CD4-positive, alpha-beta memory T cell (primary cell): ENCODE measurements around the gene CASR. TPM values are rescaled to one million over a fixed set of nuclear protein-coding genes. Genes with fewer than 3 reads are reported as not detected.

Source experiments
- CTCF ChIA-PET: fragments of 350-600 bp; sonication (Branson Sonifier 250); formaldehyde crosslinking; loops from one replicate; lab custom pipeline; 2021; ENCODE audit warnings: inconsistent platforms; ENCODE audit not compliant: partially characterized antibody; lab: Charles Lee
- POLR2A ChIA-PET: fragments of 350-600 bp; sonication (Branson Sonifier 250); formaldehyde crosslinking; loops from one replicate; lab custom pipeline; 2021; ENCODE audit not compliant: partially characterized antibody; lab: Charles Lee
- DNase-seq, 5 donors: peaks; one replicate each; pipeline versions ENCODE4 v3.0.0 to v3.0.0-alpha.2; 2020 to 2022; ENCODE audit warnings: mixed read lengths in 1 of 5
- H3K27ac ChIP-seq: one replicate; pipeline ENCODE4 v1.7.0; 2013; ENCODE audit warnings: low read depth, low read length
- H3K27me3 ChIP-seq: 2 replicates; pipeline ENCODE4 v1.7.0; 2013; ENCODE audit warnings: mild to moderate bottlenecking, low read length, moderate library complexity; ENCODE audit not compliant: insufficient read depth
- H3K36me3 ChIP-seq: 2 replicates; pipeline ENCODE4 v1.7.0; 2013; ENCODE audit warnings: mild to moderate bottlenecking, low read length, moderate library complexity; ENCODE audit not compliant: insufficient read depth
- H3K4me1 ChIP-seq: 2 replicates; pipeline ENCODE4 v1.7.0; 2013; ENCODE audit warnings: mild to moderate bottlenecking, low read length, moderate library complexity; ENCODE audit not compliant: insufficient read depth
- H3K4me3 ChIP-seq, 2 donors: one replicate each; pipeline ENCODE4 v1.7.0; 2013; ENCODE audit warnings: low read length in 2 of 2, mild to moderate bottlenecking in 1 of 2
- H3K9me3 ChIP-seq, 2 donors: one replicate each; pipeline ENCODE4 v1.7.0; 2013; ENCODE audit warnings: low read length in 2 of 2, control low read depth in 1 of 2; ENCODE audit not compliant: control insufficient read depth in 1 of 2
- H3K27ac Mint-ChIP-seq, 7 donors: one replicate each; pipeline ENCODE4 v1.8.0; 2020 to 2021; ENCODE audit warnings: mixed read lengths in 7 of 7, mild to moderate bottlenecking in 6 of 7, inconsistent platforms in 3 of 7, moderate library complexity in 3 of 7
- H3K27me3 Mint-ChIP-seq, 2 donors: one replicate each; pipeline ENCODE4 v1.8.0; 2020 to 2021; ENCODE audit warnings: mixed read lengths in 2 of 2
- H3K36me3 Mint-ChIP-seq, 2 donors: one replicate each; pipeline ENCODE4 v1.8.0; 2020 to 2021; ENCODE audit warnings: mixed read lengths in 2 of 2, inconsistent platforms in 1 of 2, mild to moderate bottlenecking in 1 of 2
- H3K4me1 Mint-ChIP-seq, 4 donors: one replicate each; pipeline ENCODE4 v1.8.0; 2020 to 2021; ENCODE audit warnings: mixed read lengths in 4 of 4, mild to moderate bottlenecking in 1 of 4
- H3K4me3 Mint-ChIP-seq, 8 donors: one replicate each; pipeline ENCODE4 v1.8.0; 2020 to 2021; ENCODE audit warnings: mixed read lengths in 8 of 8, mild to moderate bottlenecking in 7 of 8, moderate library complexity in 6 of 8, inconsistent platforms in 3 of 8
- H3K9me3 Mint-ChIP-seq, 8 donors: one replicate each; pipeline ENCODE4 v1.8.0; 2020 to 2021; ENCODE audit warnings: mixed read lengths in 8 of 8, mild to moderate bottlenecking in 5 of 8, inconsistent platforms in 3 of 8, moderate library complexity in 1 of 8
- intact Hi-C: fragments of 100-400 bp; cut with micrococcal nuclease; formaldehyde crosslinking; loops from one replicate; pipeline ENCODE4 v1.15.1; 2023
- polyA plus RNA-seq, 2 donors: library from polyadenylated mRNA; unstranded; fragments of 300-500 nt; fragmentation: Illumina TruSeq; gene quantifications; one replicate each; pipeline ENCODE4 v1.2.3, GENCODE V29; 2021
- total RNA-seq, 2 experiments: library from RNA; stranded (reverse); gene quantifications; one replicate each; pipeline ENCODE4 v1.2.3, GENCODE V29; 2021

The CASR gene
- total and polyA plus RNA-seq, 4 experiments from 2014 or later = 0.03 to 0.47 TPM; not detected in 2

DNA sequence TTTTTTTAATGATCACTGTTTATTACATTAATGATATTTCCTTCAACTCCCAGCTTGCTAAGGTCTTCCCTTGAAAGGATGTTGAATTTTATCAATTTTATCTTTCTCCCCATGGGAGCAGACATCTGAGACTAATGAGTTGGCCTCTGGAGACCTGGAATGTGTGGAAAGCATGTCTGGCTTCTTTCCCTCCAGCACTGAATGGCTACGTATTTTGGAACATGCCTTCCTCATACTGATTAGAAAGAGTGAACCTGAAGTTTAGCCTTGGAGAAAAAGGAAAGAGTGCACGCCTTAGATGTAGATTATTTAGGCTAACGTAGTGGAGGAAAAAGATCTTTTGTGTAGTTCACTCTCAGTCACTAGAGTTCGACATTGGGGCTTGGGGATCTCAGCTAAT lies 25.1 kb downstream of the CASR start:
- no peaks in the 10 kb centered on the region for H3K9me3 ChIP-seq
- H3K4me3 Mint-ChIP-seq = no peak overlapping the region
- H3K4me3 ChIP-seq = no peak overlapping the region
- H3K27ac ChIP-seq = no peak overlapping the region
- POLR2A ChIA-PET = interaction anchor here (0.7 kb wide), 1 partner anchor 50 kb away, joined by 3 read pairs; no protein-coding TSS in a partner anchor
- peaks cover 0 to 2% (median 0%) of the 10 kb centered on the region in 8 donors for H3K9me3 Mint-ChIP-seq
- no peaks in the 10 kb centered on the region for H3K27me3 ChIP-seq
- DNase-seq = no peak
- no peaks in the 10 kb centered on the region for H3K36me3 ChIP-seq
- no peaks in the 10 kb centered on the region for H3K4me1 Mint-ChIP-seq
- H3K4me1 ChIP-seq = no peaks in the 10 kb centered on the region
- intact Hi-C loops = no loop called here
- peaks cover 4 to 12% of the 10 kb centered on the region in 2 donors for H3K27me3 Mint-ChIP-seq
- CTCF ChIA-PET = no interaction called here
- no peaks in the 10 kb centered on the region for H3K36me3 Mint-ChIP-seq
- H3K27ac Mint-ChIP-seq = no peak overlapping the region

DNA sequence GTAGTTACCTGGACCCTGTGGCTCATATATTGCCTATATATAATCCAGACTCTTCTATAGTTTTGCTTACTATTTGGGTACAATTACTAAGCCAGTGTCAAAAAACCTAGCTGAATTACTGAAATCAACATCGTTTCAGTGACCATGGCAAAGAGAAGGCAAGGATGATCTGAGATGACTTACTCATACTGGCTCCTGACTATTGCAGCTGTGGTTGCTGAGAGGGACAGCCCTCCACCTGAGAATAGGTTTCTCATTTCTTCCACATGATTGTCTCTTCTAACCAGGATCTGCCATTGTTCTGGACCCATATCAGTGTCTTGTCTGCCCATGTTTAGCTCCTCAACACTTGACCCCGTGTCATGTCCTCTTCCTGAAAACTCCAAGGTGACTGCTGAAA lies 30.2 kb downstream of the CASR start:
- Mint-ChIP-seq H3K9me3 (peaks cover 0 to 2% (median 0%) of the 10 kb centered on the region in 8 donors), H3K36me3 (no peaks in the 10 kb centered on the region), H3K4me1 (no peaks in the 10 kb centered on the region), H3K4me3 (no peak overlapping the region), H3K27me3 (peaks cover 8 to 9% of the 10 kb centered on the region in 2 donors), H3K27ac (no peak overlapping the region)
- H3K9me3 ChIP-seq = no peaks in the 10 kb centered on the region
- no peak overlapping the region for H3K4me3 ChIP-seq
- DNase-seq = no peak
- no peaks in the 10 kb centered on the region for H3K4me1 ChIP-seq
- peaks cover 5% of the 10 kb centered on the region for H3K27me3 ChIP-seq
- intact Hi-C loops = no loop called here
- POLR2A ChIA-PET = no interaction called here
- H3K27ac ChIP-seq = no peak overlapping the region
- H3K36me3 ChIP-seq = no peaks in the 10 kb centered on the region
- CTCF ChIA-PET = no interaction called here

GRCh38 chr3:122214711-122215110 lies 31.2 kb downstream of the CASR start:
- intact Hi-C loops = no loop called here
- Histone ChIP-seq H3K4me3 (no peak overlapping the region), H3K9me3 (no peaks in the 10 kb centered on the region), H3K4me1 (no peaks in the 10 kb centered on the region), H3K27ac (no peak overlapping the region), H3K27me3 (peaks cover 5% of the 10 kb centered on the region), H3K36me3 (no peaks in the 10 kb centered on the region)
- peaks cover 6 to 13% of the 10 kb centered on the region in 2 donors for H3K27me3 Mint-ChIP-seq
- POLR2A ChIA-PET = no interaction called here
- H3K4me1 Mint-ChIP-seq = no peaks in the 10 kb centered on the region
- DNase-seq = no peak
- H3K4me3 Mint-ChIP-seq = no peak overlapping the region
- H3K36me3 Mint-ChIP-seq = no peaks in the 10 kb centered on the region
- H3K9me3 Mint-ChIP-seq = peaks cover 0 to 2% (median 0%) of the 10 kb centered on the region in 8 donors
- CTCF ChIA-PET = no interaction called here
- no peak overlapping the region for H3K27ac Mint-ChIP-seq

DNA sequence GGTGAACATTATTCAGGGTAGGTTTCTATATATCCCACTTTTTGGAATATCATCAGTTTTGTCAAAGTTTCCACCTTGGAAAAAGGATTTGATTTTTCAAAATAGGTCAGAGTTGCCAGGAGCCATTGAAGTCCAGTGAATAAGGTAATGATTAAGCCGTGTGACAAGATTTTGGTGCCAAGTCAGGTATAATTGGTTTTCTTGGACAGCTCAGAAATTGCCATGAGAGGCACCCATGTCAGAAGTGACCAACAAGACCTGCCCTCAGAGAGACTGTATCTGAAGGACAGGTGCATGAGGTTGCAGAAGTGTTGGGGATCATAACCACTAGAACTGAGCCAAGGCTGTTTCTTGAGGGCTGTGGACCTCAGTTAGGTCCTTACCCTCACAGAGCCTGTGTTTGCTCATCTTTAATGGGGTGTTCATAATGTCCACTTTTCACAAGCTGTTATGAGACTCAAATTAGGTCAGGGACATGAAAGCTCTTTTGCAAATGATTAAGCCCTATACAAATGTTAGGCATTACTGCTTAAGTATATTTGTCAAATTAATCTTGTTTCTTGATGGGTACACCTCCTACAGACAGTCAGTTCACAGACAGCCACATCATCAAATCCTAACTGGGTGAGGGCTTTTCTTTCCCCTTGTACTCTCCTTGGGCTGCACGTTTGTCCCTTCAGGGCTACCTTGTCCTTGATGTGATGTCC lies 32.3 kb downstream of the CASR start:
- ChIA-PET CTCF (no interaction called here), POLR2A (no interaction called here)
- Mint-ChIP-seq H3K4me1 (no peaks in the 10 kb centered on the region), H3K27ac (no peak overlapping the region), H3K27me3 (peaks cover 8 to 17% of the 10 kb centered on the region in 2 donors), H3K36me3 (no peaks in the 10 kb centered on the region), H3K4me3 (no peak overlapping the region), H3K9me3 (peaks cover 0 to under 1% (median 0%) of the 10 kb centered on the region in 8 donors)
- H3K4me3 ChIP-seq = no peak overlapping the region
- DNase-seq = no peak
- H3K4me1 ChIP-seq = no peaks in the 10 kb centered on the region
- H3K27me3 ChIP-seq = peaks cover 5% of the 10 kb centered on the region
- intact Hi-C loops = no loop called here
- no peaks in the 10 kb centered on the region for H3K9me3 ChIP-seq
- H3K36me3 ChIP-seq = no peaks in the 10 kb centered on the region
- no peak overlapping the region for H3K27ac ChIP-seq

GRCh38 chr3:122217901-122218300 lies 34.4 kb downstream of the CASR start:
- Histone ChIP-seq H3K27me3 (peaks cover 5% of the 10 kb centered on the region), H3K9me3 (no peaks in the 10 kb centered on the region), H3K27ac (no peak overlapping the region), H3K36me3 (no peaks in the 10 kb centered on the region), H3K4me1 (no peaks in the 10 kb centered on the region), H3K4me3 (no peak overlapping the region)
- ChIA-PET CTCF (no interaction called here), POLR2A (no interaction called here)
- H3K27me3 Mint-ChIP-seq = peaks cover 9 to 23% of the 10 kb centered on the region in 2 donors
- intact Hi-C loops = no loop called here
- DNase-seq = no peak
- H3K4me3 Mint-ChIP-seq = no peak overlapping the region
- peaks cover 0 to 5% (median under 1%) of the 10 kb centered on the region in 8 donors for H3K9me3 Mint-ChIP-seq
- H3K4me1 Mint-ChIP-seq = no peaks in the 10 kb centered on the region
- no peaks in the 10 kb centered on the region for H3K36me3 Mint-ChIP-seq
- no peak overlapping the region for H3K27ac Mint-ChIP-seq

DNA sequence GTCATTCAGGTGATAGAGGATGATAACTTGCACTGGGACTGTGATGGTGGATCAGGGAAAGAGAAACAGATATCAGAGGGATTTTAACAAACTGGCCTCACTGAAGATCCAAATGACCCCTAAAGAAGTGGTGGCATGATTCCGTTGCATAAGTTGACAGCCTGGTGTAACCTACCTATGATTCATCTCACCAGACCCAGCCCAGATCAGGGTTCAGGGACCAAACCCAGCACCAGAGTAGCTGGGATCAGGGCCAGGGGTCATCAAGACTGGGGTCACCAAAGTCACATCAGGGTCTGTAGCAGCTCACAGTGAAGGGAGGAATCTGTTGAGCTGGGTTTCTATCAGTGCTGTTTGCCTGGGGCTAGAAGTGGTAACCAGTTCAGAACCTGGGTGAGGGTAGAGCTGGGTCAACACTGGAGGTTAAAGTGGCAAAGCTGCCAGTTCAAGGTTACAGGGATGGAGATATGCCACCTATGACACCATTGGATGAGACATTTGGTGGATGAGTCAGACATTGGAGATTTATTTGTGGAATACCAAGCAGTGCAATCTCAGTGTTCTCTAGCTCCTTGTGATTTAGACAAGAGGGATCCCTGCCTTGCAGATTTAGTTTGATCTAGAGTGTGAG lies 35.9 kb downstream of the CASR start:
- no peaks in the 10 kb centered on the region for H3K4me1 Mint-ChIP-seq
- Histone ChIP-seq H3K27me3 (peaks cover 5% of the 10 kb centered on the region), H3K9me3 (no peaks in the 10 kb centered on the region), H3K4me3 (no peak overlapping the region), H3K27ac (no peak overlapping the region), H3K4me1 (no peaks in the 10 kb centered on the region), H3K36me3 (no peaks in the 10 kb centered on the region)
- no peak overlapping the region for H3K27ac Mint-ChIP-seq
- ChIA-PET POLR2A (no interaction called here), CTCF (no interaction called here)
- peaks cover 12 to 23% of the 10 kb centered on the region in 2 donors for H3K27me3 Mint-ChIP-seq
- intact Hi-C loops = no loop called here
- DNase-seq = no peak
- no peaks in the 10 kb centered on the region for H3K36me3 Mint-ChIP-seq
- H3K4me3 Mint-ChIP-seq = no peak overlapping the region
- peaks cover 0 to 7% (median 1%) of the 10 kb centered on the region in 8 donors for H3K9me3 Mint-ChIP-seq

DNA sequence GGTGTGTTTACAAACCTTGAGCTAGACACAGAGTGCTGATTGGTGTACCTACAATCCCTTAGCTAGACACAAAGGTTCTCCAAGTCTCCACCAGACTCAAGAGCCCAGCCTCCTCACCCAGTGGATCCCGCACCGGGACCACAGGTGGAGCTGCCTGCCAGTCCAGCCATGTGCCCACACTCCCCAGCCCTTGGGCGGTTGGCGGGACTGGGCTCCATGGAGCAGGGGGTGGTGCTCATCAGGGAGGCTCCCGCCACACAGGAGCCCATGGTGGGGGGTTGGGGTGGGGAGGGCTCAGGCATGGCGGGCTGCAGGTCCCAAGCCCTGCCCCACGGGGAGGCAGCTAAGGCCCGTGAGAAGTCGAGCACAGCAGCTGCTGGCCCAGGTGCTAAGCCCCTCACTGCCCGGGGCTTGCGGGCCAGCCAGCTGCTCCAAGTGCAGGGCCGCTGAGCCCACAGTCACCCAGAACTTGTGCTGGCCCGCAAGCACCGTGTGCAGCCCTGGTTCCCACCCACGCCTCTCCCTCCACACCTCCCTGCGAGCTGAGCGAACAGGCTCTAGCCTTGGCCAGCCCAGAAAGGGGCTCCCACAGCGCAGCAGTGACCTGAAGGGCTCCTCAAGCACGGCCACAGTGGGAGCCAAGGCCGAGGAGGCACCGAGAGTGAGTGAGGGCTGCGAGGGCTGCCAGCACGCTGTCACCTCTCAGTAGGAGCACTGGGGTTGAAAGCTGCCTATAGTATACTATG lies 43.7 kb downstream of the CASR start:
- CTCF ChIA-PET = no interaction called here
- DNase-seq = no peak

More for the DNA sequence above, 43.7 kb downstream of the CASR start:
- H3K9me3 Mint-ChIP-seq = peaks cover 0 to 7% (median under 1%) of the 10 kb centered on the region in 8 donors
- Histone ChIP-seq H3K9me3 (no peaks in the 10 kb centered on the region), H3K27ac (no peak overlapping the region), H3K36me3 (no peaks in the 10 kb centered on the region), H3K4me1 (no peaks in the 10 kb centered on the region), H3K27me3 (no peaks in the 10 kb centered on the region), H3K4me3 (no peak overlapping the region)
- POLR2A ChIA-PET = no interaction called here
- peaks cover 5 to 7% of the 10 kb centered on the region in 2 donors for H3K27me3 Mint-ChIP-seq
- peaks cover 0 to 2% (median 1%) of the 10 kb centered on the region in 4 donors for H3K4me1 Mint-ChIP-seq
- no peaks in the 10 kb centered on the region for H3K36me3 Mint-ChIP-seq
- no peak overlapping the region for H3K27ac Mint-ChIP-seq
- H3K4me3 Mint-ChIP-seq = no peak overlapping the region
- intact Hi-C loops = no loop called here
